ENCODE data around the gene RAD9A.
A peak's percentile ranks its signal among the peaks of the same experiment; 100 is the strongest.

RAD9A gene

DNA sequence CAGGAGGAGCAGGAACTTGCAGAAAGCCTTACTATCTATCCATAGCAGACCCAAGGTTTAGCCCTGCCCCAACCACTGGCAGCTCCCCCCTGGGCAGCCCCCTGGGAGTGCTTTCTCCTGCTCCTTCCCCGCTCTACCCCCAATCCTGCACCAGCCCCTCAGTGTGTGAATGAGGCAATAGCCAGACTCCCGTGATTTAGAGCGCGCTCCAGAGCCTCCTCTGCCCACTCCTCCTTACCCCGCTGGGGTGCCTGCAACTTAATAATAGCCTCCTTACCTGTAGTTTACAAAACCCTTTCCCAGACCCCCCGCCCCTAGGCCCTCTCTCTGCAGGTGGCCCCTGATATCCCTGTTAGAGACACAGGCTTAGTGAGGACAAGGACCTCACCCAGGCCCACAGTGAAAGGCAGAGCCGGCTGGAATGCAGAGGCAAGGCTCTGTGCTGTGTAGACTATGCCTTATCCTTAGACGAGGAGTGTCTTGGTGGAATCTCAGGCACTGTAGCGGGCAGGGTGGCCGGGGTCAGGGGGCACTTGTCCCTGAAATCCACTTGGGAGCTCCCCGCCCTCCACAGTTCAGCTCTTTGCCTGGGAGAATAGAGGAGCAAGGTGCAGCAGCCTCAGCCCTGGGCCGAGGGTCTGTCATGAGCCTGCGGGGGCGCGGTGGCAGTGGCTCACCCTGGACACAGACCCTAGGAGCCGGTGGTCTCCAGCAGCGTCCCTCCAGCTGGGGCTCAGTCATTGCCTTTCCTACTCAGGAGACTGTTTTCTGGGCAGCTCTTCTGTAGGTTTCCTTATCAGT lies 19.4 kb downstream of the RAD9A start:
- DNase-seq, result no peak

DNA sequence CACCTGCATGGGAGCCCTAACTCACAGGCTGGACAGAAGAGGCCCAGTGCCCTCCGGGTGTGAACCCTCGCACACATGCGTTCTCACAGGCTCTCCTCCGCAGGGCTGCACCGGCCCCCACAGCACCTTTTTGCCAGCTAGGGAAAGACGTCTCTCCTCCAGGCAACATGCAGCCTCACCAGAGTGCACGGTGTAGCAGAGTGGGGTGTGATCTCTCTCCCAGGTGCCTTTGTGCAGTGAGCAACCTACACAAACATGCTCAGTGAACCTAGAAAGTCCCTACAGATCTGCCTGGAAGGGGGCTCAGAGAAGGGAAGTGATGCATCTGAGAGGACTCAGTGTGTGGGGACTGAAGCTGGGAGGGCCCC lies 20.0 kb downstream of the RAD9A start:
- peak; percentile 29 for DNase-seq

DNA sequence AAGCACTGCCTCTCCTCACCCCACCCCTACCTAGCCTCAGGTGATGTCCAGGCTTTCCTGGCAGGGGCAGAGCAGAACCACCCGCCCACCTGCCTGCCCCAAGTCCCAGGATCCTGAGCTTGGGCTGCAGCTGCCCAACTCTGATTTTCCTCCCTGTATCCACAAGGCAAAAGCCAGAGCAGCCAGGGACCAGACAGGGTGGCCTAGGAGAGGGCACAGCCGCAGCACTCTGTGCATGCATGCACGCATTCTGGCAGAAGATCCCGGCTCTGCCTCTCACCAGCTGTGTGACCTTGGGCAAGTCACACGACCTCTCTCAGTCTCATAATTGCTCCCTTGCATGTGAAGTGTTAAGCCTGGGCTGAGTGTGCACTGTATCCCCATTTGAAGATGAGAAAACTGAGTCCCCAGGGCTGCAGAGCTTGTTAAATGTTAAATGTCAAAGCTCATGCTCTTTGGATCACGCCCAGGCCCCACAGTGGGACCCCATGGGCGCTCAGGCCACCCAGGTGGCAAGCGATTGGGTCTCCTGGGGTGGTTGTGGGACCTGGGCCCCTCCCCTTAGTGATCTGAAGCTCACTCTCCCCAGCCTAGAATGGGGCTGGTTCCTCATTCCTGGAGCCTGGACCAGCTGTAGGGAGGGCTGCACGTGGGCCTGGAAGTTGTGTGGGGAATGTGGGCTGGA lies 20.9 kb downstream of the RAD9A start:
- DNase-seq, result no peak

DNA sequence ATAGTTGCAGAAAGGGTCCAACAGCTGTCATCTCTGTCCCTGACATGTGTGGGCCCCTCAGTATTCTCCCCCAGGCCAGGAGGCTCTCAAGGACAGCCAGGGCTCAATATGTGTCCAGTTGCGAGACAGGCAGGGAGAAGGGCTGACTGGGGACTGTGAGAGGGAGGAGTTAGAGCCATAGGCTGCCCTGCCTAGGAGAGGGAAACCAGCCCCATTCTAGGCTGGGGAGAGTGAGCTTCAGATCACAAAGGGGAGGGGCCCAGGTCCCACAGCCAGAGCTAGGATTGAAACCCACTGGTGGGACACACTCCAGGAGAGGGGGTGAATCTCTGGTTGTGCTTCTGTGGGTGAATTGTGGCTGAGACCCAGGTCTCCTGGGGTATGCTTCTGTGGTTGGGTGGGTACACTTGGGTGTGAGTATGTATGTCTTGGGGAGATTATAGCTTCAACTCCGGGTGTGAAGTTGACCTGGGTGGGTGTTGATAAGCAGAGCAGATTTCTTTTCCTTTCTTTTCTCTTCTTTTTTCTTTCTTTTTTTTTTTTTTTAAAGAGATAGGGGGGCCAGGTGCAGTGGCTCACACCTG lies 21.6 kb downstream of the RAD9A start:
- DNase-seq, result no peak

DNA sequence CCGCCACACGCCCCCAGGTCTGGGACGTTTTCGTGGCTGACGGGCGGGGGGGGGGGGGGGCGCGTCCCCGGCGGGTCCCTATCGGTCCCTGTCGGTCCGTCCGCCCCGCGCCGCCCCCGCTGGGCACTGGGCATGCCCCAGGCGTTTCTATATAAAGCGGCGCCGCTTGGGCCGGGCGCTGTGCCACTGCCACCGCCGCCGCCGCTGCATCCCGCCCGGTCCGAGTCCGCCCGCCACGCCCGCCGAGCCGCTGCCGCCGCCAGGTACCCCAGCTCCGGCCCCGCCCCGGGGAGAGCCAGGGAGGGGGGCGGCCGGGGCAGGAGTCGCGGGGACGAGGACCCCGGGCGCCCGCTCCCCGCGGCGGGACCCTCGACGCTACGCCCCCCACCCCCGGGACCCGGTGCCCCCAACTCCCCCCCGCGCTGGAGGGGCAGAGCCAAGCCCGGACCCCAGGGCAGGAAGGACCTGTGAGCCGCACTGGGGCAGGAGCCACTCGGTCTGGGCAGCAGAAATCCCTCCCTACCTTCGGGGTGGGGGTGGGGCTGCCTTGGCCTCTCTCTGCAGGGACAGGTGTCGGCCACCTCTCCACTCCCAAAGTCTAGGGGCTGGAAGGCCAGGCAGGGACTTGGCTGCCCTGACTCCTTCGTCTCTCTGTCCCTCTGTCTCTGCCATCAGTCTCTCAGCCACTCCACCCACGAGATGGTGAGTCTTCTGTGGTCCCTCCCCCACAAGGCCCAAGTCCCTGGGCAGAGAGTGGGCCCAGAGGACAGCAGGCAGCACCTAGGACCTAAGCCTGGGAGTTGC lies 23.9 kb downstream of the RAD9A start, which contains the start of gene CARNS1:
TSS of gene CARNS1 (plus strand) at position 178 of the 804 bp plus-strand sequence. CDS start at position 700, 522 bp downstream.
- DNase-seq, result peak; percentile 45

DNA sequence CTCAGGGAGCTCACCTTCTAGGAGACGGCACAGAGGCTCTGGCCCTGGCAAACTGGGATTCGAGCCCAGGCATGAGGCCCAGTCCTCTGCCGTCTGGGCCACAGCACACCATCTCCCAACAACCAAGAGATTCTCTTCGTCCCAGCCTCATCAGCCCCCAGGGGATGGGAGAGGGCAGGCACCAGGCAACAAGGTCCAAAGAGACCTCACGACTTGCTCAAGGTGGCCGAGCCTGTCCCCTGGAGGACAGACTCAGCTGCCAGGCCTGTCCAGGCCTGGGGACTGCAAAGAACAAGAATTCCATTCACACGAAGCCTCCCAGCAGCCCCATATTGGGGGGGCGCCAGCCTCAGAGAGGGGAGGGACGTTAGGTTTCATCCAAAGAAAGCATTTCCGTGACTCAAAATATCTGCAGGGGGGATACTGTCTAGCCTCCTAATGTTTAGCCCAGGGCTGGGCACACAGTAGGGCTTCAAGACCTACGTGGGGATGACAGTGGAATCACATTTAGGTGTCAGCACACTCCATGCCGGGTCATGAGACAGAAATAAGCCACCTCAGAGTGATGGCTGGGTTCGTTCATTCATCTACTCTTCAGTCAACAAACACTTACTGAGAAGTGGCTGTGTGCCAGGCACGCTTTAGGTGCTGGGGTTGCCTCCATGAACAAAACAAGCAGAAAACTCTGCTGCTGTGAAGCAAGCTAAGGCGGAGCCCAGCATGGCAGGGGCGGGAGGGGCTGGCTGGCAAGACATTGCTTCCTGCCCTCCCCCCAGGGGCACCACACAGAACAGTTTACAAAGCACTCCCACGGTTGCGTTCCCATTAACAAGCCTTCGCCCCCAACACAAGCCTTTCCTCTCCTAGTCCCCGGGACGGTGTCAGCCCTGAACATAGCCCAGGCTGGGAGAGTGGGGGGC lies 24.9 kb downstream of the RAD9A start:
- peak; percentile 93 for DNase-seq

DNA sequence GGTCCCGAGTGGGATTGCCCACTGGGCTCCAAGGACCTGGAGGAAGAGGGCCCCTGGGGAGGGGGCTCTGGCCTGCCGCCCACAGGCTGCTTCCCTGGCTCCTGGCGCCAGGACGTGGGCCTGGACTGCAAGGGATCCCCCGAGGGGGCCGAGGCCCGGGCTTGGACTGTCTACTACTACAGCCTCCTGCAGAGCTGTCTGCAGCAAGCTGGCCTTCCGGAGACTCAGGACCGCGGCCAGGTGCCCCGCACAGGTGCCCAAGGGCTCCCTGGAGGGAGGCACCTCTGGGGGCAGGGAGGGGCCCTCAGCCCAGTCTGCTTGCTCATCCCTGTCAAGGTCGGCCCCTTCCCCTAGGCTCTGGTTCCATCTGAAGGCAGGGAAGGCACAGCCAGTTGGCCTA lies 25.6 kb downstream of the RAD9A start:
- DNase-seq, result peak; percentile 2

DNA sequence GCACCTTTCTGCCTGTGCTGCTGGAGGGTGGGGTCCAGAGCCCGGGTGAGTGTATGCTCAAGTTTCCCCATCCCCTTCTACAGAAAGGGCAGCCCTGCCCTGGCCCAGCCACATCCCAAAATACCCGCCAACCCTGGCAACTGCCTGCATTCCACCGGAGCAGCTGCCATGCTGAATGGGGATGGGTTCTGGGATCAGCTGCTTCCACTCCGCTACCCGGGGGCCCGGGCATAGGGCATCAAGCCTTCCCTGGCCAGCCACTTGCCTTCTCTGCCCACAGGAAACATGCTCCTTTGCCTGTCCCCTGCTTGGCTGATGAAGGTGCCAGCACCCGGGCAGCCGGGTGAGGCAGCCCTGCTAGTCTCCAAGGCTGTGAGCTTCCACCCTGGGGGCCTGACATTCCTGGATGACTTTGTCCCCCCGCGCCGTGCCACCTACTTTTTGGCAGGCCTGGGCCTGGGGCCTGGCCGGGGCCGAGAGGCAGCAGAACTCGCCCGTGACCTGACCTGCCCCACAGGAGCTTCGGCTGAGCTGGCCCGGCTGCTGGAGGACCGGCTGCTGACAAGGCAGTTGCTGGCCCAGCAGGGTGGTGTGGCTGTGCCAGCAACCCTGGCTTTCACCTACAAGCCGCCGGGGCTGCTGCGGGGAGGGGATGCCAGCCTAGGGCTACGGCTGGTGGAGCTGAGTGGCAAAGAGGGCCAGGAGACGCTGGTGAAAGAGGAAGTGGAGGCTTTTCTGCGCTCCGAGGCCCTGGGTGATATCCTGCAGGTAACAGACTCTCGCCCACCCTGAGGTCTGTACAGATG lies 26.9 kb downstream of the RAD9A start:
- peak; percentile 68 for DNase-seq

DNA sequence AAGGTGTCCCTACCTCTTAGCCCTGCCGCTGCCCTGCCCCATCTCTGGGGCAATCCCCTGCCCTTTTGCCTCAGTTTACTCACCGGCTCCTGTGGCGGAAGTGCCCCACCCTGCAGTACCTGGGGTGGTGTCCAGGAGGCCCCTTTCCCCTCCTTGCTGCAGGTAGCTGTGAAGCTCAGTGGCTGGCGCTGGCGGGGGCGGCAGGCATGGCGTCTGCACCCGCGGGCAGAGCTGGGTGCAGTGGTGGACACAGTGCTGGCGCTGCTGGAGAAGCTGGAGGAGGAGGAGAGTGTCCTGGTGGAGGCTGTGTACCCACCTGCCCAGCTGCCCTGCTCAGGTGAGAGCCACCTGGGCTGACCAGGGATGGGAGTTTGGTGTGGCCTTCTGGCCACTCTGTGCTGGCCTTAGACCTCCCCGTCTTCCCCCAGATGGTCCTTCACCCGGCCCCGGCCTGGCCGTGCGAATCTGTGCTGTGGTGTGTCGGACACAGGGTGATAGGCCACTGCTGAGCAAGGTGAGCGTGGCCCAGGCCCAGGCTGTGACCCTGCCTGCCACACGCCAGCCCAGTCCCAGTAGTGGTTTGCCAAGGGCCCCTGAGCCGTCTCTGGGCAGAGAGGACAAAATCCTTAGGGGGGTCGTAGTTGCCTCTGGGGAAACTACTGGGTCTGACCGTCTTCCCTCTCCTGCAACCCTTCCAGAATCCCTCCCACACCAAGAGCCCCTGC lies 27.7 kb downstream of the RAD9A start:
- DNase-seq, result peak; percentile 5

DNA sequence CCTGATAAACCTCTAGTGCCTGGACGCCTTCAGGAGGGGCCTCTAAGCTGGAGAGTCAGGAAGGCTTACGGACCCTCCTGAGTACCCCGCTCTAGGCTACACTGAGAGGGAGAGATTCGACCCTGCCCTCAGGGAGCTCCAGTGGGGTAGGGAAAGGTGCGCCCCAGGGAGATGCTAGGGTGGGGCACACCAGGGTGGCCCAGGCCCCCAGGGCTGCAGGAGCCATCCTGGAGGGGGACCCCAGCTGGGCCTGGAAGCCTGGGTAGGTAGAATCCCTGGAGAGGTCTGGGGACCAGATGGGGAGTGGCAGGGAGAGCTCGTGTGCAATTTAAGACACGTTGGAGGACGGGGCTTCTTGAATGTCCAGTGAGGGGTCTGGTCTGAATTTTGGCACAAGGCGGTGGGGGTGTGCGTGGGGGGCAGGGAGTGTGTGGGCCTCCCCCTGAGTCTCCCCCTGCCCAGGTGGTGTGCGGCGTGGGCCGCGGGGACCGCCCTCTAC lies 28.4 kb downstream of the RAD9A start:
- DNase-seq, result peak; percentile 1

DNA sequence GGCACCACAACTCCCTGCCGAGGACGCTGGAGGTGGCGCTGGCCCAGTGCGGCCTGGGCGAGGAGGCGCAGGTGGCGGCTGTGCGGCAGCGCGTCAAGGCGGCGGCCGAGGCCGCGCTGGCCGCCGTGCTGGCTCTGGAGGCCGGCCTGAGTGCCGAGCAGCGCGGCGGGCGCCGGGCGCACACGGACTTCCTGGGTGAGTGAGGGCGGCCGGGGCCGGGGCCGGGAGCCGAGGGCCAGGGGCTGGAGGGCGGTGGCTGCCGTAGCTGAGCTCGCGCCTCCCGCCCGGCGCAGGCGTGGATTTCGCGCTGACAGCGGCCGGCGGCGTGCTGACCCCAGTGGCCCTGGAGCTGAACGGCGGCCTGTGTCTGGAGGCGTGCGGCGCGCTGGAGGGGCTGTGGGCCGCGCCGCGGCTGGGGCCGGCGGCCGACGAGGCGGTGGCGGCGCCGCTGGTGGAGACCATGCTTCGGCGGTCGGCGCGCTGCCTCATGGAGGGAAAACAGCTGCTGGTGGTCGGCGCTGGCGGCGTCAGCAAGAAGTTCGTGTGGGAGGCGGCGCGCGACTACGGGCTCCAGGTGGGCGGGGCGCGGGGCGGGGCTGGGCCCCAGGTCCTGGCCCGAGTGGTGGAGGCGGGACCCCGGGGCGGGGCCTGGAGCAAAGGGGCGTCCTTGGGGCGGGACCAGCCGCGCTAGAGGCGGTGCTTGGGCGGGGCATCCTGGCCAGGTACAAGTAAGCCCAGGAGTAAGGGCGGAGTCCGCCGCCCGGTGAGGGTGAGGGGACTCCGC lies 29.1 kb downstream of the RAD9A start:
- peak; percentile 99 for DNase-seq

DNA sequence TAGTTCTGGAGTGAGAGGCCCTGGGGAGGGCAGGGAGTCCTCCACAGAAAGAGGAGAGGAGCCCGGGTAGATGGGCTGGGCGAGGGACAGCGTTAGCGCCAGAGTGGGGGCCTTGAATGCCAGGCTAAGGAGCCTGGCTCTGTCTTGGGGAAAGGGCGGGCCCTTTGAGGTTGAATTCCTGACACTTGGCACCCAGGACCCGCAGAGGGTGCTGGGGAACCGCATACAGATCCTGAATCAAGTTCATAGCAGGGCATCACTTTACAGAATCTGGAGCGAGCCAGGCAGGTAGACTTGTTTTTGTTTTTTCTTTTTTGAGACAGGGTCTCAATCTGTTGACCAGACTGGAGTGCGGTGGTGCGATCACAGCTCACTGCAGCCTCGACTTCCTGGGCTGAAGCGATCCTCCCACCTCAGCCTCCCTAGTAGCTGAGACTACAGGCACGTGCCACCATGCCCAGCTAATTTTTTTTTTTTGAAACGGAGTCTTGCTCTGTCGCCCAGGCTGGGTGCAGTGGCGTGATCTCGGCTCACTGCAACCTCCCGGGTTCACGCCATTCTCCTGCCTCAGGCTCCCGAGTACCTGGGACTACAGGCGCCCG lies 29.7 kb downstream of the RAD9A start:
- no peak for DNase-seq

DNA sequence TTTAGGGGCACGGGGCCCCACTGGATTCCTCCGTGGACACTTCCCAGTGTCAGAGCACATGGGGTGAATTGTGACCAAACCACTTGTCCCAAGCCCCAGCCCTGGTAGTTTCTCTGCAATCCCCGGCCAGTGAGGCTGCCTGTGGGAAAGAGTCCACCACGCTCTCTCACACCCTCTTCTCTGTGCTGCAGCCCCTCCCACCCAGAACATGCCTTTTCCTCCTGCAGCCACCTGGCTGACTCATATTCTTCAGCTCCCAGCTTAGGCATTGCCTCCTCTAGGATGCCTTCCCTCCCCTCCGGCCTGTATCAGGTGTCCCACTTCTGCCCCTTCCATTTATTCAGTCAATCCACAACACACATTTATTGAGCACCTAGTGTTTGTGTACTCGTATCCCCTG lies 31.1 kb downstream of the RAD9A start:
- no peak for DNase-seq

DNA sequence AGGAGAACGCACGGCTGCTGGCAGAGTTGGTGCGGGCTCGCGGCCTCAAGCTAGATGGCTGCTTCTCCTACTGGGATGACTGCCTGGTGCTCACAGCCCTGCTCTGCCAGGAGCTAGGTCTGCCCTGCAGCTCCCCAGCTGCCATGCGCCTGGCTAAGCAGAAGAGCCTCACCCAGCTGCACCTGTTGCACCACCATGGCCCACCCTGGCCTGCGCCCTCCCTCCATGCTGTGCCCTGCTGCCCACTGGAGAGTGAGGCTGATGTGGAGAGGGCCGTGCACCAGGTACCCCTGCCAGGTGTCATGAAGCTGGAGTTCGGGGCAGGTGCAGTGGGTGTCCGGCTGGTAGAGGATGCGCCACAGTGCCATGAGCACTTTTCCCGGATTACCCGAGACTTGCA lies 31.7 kb downstream of the RAD9A start:
- DNase-seq, result no peak

DNA sequence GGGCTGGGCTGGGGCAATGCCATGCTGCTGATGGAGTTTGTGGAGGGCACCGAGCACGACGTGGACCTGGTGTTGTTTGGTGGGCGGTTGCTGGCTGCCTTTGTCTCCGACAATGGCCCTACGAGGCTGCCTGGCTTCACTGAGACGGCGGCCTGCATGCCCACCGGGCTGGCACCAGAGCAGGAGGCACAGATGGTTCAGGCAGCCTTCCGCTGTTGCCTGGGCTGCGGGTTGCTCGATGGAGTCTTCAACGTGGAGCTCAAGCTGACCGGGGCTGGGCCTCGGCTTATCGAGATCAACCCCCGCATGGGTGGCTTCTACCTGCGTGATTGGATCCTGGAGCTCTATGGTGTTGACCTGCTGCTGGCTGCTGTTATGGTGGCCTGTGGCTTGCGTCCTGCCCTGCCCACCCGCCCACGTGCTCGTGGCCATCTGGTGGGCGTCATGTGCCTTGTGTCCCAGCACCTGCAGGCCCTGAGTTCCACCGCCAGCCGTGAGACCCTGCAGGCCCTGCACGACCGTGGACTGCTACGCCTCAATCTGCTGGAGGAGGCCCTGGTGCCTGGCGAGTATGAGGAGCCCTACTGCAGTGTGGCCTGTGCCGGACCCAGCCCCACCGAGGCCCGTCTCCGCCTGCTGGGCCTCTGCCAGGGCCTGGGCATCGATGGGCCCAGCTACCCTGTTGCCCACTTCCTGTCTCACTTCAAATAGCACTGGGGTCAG lies 32.3 kb downstream of the RAD9A start:
- no peak for DNase-seq

DNA sequence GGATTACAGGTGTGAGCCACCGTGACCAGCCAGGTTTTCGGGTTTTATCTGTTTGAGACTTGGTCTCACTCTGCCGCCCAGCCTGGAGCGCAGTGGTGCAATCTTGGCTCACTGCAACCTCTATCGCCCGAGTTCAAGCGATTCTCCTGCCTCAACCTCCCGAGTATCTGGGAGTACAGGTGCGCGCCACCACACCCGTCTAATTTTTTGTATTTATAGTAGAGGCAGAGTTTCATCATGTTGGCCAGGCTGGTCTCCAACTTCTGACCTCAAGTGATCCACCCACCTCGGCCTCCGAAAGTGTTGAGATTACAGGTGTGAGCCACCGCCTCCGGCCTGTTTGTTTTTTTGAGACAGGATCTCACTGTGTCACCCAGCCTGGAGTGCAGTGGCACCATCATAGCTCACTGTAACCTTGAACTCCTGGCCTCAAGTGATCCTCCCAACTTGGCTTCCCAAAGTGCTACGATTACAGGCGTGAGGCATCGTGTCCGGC lies 35.6 kb downstream of the RAD9A start:
- peak; percentile 15 for DNase-seq

DNA sequence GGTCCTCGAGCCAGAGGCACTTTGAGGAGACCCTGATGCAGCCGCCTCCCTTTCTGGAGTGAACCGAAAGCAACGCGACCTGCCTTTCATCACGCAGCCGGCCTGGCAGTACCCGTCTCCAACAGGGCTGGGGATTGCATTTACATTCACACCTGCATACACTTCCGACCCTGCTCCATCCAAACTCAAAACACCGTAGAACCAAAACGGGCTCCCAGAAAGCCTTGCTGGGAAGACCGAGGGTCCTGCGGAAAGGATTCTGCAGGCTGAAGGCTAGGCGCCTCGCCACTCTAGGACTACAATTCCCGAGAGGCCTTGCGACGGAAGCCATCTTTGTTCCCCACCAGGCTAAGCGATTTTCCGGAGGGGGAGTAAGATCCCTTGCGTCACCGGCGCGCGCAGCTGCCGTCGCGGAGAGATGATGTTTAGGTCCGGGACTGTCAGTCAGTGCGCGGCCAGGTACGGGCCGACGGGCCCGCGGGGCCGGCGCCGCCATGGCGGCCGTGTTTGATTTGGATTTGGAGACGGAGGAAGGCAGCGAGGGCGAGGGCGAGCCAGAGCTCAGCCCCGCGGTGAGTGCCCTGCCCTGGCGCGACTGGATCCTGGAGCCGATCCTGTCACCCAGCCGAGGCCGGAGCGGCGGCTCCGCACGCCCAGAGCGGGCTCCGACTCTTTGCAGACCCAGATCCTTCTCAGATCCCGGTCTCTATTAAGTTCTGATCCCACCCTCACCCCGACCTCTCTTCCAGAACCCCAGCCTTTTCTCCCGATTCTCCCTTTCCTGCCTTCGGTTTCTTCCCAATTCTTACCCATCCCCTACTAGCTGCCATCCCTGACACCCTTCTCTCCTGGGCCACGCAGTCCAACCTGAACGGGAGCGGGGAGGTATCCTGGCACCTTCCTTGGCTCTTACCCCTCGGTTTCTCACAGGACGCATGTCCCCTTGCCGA lies 36.5 kb downstream of the RAD9A start, which contains the start of gene RPS6KB2:
TSS of gene RPS6KB2 (plus strand) at position 443 of the 950 bp plus-strand sequence. CDS start at position 495, 52 bp downstream.
- DNase-seq, result peak; percentile 99
